GM18502 (cell line): Measurements from ENCODE around the gene ANK3.

ENCODE experiments used
- ATAC-seq: cut with Tn5 transposase; IDR thresholded peaks from one replicate; pipeline ENCODE4 v1.9.1; 2021; ENCODE audit warnings: mild to moderate bottlenecking; ENCODE audit not compliant: unreplicated experiment, poor library complexity

The ANK3 gene

DNA sequence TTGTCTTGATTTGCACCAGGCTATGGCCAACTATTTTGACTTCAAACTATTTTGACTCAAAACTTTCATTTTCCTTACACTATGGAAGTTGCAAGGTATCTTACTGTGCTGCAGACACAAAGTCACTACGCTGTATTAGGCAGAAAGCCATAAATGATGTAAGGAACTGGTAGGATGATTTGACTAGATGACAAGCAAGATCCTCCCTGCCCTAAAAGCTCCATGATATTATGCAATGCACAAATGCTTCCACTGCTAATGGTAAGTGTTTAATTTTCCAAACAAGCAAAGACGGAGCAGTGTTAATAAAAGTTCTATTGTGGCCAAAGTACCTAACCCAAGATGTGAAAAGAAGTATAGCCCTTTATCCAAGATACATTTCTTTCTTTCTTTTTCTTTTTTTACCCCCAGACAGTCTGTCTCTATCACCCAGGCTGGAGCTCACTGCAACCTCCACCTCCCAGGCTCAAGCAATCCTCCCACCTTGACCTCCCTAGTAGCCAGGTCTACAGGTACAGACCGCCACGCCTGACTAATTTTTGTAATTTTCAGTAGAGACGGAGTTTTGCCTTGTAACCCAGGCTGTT, 98.2 kb downstream of the ANK3 start:
- ATAC-seq, result no peak

- no peak for ATAC-seq
Measured at GRCh38 chr10:60290558-60290957, 99.1 kb downstream of the ANK3 start.

- ATAC-seq, result no peak
Measured at GRCh38 chr10:60289800-60290199, 99.9 kb downstream of the ANK3 start.

DNA sequence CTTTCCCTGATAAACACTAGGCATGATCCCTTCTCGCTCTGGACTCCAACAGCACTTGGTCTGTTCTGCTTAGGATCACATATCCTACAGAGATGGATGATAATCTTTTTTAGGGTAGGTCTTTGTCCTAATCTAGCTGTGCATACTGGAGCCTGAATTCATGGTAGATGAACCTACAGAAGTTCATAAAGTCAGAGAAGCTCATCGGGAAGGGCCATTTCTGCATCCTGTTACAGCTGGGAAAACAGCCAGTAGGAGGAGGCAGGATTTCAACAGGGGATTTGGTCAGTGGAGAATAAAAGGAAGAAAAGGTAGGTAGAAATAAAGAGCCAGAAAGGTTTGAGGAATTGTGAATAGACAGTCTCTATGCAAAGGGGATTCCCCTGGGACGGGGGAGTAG, 101.4 kb downstream of the ANK3 start:
- no peak for ATAC-seq

DNA sequence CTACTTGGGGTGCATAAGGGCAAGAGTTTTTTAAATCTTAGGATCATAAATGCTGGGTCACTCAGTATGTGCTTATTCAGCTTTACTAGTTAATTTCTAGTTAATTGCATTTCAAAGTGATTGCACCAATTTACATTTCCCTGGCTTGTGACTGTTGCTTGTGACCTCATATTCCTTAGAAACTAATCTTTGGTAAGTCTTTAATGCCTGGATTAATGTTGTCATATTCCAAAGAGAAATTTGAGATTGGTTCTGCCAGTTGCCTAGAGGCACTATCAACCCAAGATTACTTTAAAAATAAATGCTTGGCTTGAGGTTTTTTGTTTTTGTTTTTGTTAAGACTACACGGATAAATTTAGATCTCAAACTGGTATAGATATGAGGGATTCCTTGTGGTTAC, 103.1 kb downstream of the ANK3 start:
- no peak for ATAC-seq

DNA sequence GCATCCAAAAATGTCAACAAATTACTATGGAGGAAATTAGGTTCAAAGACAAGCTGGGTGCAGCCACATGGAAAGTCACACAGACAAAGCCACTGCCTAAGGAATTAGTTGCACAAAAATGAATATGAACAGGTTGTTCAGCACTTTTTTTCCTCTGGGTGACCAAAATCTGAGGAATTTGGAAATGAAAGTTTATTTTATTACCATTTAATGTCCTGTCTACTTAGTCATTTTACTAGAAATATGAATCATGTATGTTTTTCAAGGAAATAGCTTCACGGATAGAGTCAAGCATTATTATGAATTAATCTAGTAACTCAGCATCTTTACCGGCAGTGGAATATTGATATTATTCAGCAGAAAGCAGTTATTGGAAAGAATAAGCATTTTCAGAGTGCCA, 106.3 kb downstream of the ANK3 start:
- no peak for ATAC-seq

DNA sequence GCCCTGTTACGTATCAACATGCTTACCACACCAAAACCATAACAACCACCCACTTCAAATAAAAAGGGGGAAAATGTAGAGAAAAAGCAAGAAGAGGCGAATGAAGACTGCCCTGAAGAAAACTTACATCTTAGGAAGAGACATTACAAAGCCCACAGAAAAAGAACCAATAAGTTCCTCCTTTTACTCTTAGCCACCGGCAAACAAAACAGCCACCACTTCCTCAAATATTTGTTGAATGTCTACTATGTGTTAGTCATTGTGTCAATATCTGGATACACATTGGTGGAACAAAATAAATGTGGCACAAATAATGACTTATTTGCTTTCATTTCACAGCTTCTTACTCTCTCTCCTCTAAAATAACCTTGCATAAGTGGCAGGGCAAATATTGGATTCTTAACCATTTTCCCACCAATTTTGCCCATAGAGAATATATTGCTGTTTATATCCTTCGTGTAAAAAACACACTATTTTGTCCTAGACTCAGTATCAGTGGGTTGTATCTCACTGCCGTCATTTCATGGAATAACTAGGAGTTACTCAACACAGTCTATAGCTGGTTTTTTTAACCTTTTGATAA, 106.8 kb downstream of the ANK3 start:
- ATAC-seq, result no peak

GRCh38 chr10:60281792-60282353, 107.8 kb downstream of the ANK3 start:
- ATAC-seq, result no peak

DNA sequence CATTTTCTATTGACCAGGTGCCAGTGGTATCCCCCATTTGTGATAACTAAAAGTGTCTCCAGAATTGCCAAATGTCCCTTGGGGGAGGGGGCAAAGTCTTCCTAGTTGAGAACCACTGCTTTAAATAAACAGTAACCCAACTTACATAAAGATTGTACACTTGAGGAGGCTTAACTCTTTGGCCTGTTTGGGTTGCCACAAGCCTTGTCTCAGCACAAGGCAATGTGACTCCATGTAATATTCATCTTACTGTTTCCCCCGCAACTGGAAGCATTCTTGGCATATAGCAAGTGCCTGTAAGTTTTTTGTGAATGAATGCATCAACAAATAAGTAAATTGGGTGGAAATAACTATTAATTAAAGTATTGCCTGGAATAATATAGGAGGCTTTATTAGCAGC, 108.3 kb downstream of the ANK3 start:
- no peak for ATAC-seq

GRCh38 chr10:60280475-60280874, 109.2 kb downstream of the ANK3 start:
- no peak for ATAC-seq

DNA sequence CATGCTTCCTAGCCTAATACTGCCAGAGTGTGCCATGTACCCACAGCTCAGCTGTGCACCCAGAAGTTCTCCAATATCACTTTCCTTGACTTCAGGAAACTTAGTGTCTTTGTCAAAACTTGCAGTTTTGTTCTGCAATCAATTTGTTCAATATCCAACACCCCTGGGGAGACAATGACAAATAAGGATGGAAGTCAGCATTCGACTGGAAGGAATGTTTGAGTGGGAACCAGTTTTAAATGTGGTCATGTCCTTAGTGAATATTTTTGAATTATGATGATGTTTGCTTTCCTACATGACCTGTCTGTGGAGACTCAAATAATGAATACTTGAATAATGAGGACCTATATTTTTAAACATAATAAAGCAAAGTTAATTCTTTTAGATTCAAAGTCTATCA, 112.0 kb downstream of the ANK3 start:
- no peak for ATAC-seq

- no peak for ATAC-seq
Measured at GRCh38 chr10:60276232-60276631, 113.4 kb downstream of the ANK3 start.

GRCh38 chr10:60271319-60272040, 118.2 kb downstream of the ANK3 start:
- ATAC-seq, result no peak

GRCh38 chr10:60270426-60270825, 119.2 kb downstream of the ANK3 start:
- no peak for ATAC-seq

DNA sequence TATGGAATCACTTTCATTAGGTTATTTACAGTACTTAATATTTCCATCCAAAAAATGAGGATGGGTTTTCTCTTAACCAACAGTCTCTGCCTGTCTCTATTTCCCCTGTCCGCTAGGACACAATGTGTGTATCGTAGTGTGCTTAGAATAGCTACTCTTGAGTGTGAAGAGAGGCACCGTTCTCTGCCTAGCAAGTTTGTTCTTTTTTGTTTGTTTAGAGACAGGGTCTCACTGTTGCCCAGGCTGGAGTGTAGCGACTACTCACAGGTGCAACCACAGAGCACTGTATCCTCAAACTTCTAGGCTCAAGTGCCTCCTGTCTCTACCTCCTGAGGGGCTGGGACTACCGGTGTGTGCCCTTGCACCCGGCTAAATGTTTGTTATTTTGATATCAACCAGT, 121.9 kb downstream of the ANK3 start:
- ATAC-seq, result no peak

DNA sequence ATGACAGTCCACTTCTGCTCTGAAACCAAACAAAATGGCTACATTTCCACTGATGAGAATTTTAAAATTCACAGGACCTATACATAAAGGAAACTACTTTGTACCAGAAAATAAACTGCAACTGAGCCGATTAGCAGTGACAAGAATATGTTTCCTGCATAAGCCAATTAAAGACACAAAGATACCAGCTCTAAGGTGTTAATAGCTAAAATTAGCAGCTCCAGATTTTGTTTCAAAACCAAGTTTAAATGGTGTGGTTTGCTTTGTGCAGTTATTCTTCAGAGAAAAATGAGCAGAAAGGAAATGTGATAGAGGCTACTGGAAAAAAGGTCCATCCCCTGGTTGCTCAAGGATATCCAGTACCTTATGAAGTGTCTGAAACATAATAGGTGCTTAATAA, 123.2 kb downstream of the ANK3 start:
- ATAC-seq, result no peak

DNA sequence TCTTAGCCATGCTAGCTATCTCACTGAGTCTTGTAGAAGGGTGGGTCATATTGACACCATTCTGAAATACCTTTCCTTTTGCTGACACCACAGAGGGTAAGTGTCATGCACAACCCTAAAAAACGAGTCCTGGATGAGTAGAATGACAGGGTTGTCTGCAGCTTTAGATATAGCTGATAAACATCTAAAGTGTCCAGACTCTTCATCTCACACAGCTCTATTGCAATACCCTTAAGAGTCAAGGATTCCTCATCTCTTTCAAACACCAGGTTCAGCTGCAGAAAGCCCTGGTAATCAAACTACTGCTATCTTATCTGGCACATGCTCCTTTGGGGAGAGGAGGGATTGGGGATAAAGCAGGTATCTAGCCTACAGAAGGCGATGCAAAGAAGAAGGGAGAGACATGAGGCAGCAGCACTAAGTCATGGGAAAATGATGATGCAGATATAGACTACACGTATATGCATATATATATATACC, 127.0 kb downstream of the ANK3 start:
- no peak for ATAC-seq

DNA sequence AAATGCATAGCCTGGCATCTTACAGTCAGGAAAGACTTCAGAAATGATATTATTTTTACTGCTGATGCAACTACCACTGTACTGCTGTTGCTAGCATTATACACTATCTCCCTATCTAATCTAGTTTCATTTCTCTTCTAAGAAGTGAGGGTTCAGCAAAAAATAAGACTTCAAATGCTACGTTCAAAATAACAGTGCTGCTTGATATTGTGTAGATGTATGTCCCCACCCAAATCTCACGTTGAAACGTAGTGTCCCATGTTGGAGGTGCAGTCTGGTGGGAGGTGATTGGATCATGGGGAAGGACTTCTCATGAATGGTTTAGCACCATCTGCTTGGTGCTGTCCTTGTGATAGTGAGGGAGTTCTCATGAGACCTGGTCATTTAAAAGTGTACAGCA, 129.4 kb downstream of the ANK3 start:
- ATAC-seq, result no peak

DNA sequence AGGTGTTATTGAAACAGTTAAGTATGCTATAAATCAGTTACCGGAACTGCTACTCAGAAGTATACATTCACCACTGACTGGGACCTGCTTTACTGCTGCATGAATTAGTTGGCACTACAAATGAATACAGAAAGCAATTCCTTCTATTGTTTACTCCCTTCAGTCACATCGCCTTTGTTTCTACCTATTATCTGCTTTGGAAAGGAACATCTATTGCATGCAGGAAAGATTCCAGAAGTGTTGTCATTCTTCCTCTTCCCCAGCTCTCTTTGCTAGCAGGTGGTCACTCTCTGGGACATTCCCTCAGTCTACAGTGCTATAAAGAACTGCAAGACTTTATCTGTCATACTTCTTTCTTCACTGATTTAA, 131.3 kb downstream of the ANK3 start:
- no peak for ATAC-seq

GRCh38 chr10:60257767-60258428, 131.8 kb downstream of the ANK3 start:
- no peak for ATAC-seq

GRCh38 chr10:60254776-60255175, 134.9 kb downstream of the ANK3 start:
- no peak for ATAC-seq
